NCI-H446 (cell line): Measurements from ENCODE around the gene ABCG4.
"Not testable (repeated sequence)": the region's sequence is repeated elsewhere in the genome, so short reads cannot be mapped to it uniquely, and the experiment has no call there.

Experiments
- DNase-seq, 2 experiments: peaks; one replicate each; lab custom pipeline; 2025; lab: John Stamatoyannopoulos, UW

The ABCG4 gene

DNA sequence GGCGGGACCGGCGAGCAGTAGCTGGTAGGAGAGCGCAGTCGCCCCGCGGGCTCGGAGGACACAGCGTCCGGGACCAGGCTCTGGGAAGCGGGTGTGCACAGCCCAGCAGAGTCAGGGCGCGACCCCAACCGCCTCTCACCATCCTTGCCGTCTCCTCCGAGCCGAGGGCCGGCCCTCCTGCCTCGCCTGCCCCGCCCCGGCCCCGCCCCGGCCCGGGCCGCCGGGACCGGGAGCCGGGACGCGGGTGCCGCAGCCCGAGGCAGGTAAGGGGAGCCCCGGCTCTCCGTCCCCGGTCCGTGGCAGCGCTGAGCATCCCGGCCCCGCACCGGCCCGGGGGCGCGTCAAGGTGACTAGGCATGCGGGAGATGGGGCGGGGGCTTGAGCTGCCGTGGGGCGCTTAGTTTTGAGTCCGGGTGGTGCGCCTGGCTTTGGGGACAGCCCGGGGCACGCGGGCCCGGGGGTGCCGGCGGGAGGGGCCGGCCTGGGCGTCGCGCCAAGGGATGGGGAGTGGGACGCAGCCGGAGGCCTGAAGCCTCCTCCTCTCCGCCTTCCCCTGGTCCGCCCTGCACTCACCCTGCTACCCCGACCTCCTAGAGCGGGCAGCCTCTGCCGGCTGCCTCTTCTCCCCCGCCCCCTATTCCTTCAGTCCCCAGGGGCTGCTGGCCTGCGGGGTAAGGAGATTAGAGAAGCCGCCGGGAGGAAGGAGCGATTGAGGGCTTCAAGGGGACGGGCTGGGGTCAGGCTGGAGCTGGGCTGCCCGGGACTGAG is at the start of gene ABCG4:
Gene ABCG4, plus strand, starts transcription at position 35 of the 768 bp plus-strand sequence. CDS start 914 bp downstream, outside the sequence.
- no peak for DNase-seq

DNA sequence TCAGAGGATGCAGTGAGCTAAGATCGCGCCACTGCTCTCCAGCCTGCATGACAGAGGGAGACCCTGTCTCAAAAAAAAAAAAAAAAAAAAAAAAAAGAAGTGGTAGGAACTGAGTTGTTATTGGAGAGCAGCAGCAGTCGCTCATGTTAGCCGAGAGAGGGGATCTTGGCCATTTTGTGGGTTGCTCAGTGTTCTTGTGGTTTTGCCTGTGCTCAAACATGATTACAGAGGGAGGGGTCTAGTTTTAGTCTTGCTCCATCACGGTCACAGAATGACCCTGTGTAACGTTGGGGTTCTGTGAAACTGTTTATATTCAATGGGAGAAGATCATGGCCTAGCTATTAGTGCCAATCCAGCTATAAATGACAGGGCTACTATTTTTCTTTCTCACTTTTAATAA is 49.1 kb upstream of the ABCG4 start:
- no peak for DNase-seq

DNA sequence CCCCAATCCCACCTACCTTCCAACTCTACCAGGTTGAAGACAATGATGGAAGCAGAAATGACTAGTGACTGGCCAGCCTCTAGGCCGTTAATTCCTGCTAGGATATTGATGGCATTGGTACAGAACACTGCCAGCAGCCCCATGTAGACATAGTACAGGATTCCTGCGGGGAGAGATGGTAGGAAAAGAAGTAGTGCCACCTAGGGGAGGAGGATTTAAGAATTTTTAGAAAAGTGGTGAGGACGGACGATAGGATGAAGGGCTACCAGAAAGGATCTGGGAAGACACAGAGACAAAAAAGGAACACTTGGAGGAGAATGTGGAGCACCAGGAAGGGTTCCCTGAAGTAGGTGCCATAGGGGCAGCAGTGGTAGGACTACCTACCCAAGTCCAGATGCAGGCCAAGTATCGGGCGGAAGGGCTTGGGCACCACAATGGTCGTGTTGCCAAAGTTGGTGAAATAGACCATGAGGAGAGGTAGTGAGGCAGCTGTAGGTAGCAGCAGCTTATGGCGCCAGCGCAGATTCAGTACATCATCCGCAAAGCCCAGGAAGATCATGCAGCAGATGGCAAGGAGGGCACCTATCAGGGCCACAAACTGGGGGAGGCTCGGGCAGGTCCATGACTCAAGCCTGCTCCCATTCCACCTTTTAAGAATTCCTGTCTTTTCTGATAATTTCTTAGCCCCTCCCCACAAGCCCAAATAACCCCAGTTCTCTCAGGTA is 48.4 kb upstream of the ABCG4 start:
- peak in 1 of 2 experiments; percentile 65 for DNase-seq

DNA sequence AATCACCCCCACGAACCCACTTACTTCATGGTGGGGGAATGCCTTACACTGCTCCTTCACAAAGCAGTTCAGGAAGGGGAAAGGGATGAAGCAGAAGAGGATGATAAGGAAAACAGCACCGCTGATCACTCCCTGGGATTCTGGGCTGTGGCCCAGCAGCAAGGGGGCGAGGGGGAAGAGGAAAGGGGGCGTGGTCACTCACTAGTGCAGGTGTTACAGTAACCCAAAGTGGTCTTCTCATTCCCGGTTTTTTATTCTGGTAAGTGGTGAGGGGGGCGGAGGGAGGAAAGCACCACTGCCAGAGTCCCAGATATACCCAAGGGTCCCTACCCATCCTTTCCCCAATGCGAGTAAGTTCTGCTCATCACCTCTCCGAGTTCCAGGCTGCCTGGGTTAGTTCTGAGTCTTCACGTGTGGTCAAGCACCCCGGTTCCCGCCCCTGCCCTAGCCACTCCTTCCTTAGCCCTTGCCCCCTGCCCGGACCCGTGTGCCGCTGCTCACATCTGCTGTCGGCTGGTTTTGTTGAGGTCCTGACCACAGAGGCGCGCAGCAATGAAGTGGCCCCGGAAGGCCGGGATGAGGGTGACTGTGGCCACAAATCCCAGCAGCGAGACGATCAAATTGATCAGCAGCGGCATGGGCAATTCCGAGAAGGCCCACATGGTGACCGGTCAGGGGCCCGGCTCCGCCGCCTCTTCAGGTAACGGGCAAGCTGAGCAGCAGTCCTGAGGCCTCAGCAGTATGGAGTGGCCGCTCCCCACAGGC is 47.7 kb upstream of the ABCG4 start:
- no peak for DNase-seq

DNA sequence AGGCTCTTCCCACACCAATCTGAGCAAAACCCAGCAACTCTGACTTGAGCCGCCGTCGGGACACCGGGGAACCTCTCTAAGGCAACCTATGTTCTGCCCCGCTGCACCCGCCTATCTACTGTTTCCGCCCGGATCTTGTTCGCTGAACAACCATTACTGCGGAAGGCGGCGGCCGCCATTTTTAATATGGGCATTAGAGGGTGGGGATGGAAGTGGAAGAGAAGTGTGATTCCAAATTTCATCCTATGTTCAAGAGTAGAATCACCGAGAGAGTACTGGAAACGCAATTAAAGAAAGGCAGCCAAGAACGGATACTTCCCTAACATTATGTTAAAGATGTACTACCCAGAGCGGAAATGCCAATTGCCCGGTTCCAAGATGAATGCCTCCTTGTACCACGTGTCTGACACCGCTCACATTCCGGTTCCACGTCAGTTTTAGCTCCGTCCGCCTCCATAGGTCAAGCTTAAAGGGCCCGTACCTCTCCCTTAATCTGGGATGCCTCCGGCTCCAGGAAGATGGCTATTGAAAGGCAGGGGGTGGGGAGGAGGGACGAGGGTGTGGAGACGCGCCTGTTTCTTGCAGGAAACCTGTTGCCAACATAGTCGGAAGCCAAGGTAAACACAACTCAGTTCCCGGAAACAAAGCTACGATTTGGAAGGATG is 47.0 kb upstream of the ABCG4 start, which contains the start of gene DPAGT1:
Gene DPAGT1, minus strand, starts transcription at position 95 of the 665 bp plus-strand sequence. CDS start 198 bp downstream, outside the sequence.
- peak; percentile 95 to 98 for DNase-seq

DNA sequence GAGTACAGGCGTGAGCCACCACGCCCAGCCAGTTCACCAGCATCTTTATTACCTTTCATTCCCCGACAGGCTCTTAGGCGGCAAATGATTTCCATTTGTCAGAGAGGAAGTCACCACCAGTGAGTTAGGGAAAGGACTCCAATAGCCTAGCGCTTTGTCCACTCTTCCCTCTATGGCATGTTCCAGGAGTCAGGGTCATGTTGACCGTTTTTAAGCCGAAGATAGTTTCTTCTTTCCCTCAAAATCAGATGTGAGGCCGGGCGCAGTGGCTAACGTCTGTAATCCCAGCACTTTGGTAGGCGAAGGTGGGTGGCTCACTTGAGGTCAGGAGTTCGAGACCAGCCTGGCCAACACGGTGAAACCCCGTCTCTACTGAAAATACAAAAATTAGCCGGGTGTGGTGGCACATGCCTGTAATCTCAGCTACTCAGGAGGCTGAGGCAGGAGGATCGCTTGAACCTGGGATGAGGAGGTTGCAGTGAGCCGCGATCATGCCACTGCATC is 45.6 kb upstream of the ABCG4 start:
- DNase-seq: not testable (repeated sequence)

DNA sequence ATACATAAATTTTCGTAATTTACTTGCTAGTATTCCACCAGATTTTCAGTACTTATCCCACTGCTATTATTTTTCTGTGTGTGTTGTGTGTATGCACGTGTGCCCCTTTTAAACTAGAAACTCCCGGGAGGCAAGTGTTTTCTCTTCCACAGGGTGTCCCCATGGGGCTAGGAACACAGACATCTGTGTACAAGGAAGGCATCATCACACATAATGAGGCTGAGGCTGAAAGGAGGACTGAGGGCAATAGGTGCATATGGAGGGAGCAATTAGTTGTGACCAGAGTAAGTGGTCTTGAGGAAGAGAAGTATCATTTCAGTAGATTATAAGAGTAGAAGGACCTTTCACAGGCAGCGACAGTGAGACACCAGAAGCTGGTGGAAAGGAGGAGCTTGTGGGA is 45.1 kb upstream of the ABCG4 start:
- DNase-seq: no peak

DNA sequence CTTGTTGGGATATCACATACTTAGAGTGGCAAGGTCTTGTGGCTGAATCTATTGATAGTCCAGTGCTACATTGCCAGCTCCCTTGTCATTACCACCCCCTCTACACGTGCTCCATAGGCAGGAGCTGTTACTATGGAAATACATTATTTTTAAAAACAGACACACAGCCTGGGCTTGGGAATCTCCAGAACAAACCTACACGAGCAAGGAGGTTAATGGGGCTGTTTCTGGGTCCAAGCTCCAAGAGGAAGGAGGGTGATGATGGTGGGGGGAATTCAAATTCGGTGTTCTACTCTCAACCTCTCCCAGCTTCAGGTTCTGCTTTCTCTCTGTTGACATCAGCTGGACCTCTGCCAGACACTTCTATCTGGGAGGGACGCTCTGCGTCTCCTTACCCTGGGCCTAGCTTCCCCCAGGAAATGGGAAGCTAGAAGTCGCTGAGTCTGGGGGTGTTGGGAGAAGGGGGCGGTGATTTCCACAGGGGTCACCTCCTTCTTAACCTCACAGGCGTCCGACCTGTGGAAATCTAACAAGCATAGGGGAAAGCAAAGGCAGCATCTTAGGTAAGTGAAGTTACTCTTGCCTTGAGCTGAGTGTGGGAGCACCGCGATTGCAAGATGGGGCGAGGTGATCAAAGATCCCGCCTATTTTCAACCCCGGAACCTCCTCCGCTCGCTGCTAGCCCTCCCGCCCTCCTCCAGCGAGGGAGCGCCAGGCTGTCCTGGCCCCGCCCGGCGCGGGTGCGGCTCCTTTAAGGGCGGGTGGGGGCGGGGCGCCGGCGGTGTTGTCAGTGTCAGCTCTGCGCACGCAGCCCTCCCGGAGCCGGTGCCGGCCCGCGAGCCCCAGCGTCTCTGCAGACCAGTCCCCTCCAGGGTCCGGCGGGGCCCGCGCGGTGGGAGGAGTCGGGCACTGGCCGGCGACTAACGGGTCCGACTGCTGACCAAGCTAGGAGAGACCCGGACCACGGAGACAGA is 42.0 kb upstream of the ABCG4 start, which contains the start of gene C2CD2L:
Gene C2CD2L, plus strand, starts transcription at position 781 of the 974 bp plus-strand sequence. CDS start 398 bp downstream, outside the sequence.
- DNase-seq: peak; percentile 71 to 95

DNA sequence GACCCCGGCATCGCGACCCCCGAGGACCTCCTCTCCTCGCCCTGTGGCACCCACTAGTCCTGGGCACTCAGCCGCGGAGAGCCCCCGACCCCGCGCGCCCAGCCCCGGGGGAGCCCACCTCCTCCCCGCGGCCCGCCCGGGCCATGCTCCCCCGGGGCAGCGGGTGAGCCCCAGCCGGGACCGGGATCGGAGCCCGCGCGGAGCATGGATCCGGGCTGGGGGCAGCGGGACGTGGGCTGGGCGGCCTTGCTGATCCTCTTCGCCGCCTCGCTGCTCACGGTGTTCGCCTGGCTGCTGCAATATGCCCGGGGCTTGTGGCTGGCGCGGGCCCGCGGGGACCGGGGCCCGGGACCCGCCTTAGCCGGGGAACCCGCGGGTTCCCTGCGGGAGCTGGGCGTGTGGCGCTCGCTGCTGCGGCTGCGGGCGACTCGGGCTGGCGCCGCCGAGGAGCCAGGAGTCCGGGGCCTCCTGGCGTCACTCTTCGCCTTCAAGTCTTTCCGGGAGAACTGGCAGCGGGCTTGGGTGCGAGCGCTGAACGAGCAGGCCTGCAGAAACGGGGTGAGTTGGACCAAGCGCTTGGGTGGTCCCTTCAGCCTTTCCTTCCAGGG is 41.2 kb upstream of the ABCG4 start:
- DNase-seq: no peak

DNA sequence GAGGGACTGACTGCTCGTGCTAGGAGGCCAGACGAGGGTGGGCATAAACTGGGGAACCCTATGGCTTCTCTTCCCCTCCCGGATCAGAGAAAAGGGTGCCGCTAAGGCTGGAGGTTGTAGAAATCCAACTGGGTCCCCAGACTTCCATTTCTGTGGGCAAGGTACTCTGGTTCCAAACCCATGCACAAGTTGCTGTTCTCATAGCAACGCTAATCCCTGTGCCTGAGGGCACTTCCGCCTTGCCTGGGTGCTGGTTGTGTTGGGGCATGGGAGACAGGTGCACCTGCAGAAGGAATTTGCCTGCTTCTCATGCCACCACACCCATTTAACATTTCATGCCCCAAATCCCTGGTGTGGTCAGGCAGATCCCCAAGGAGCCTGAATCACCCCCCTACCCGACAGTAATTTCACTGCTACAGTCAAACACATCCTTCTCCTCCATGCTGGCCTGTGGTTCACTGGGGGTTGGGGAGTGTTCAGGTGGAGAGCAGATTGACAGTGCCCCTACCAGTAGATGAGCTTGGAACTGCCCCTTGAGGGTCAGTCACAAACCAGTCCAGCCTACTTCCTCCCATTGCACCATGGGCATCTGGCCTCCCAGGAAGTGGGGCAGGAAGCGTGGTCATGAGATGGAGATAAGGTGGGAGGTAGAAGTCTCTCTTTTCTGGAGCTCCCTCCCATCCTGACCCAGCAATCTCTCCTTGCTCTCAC is 40.6 kb upstream of the ABCG4 start:
- no peak for DNase-seq

DNA sequence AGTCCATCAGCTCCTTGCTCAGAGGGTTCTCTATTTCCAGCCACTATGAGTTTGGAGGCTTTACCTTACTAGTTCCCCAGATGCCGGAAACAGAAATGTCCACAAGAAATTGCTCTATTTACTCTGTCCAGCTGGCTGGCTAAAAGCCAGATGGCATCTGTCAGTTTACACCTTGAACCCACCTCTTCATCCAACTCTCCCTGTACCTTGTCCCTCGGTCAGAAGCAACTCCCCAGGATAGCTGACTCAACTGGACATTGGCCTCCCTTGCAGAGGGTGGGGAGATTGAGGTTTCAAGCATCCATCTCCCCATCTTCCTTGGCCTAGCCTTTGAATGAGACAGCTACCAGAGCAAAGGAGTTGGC is 40.0 kb upstream of the ABCG4 start:
- no peak for DNase-seq

DNA sequence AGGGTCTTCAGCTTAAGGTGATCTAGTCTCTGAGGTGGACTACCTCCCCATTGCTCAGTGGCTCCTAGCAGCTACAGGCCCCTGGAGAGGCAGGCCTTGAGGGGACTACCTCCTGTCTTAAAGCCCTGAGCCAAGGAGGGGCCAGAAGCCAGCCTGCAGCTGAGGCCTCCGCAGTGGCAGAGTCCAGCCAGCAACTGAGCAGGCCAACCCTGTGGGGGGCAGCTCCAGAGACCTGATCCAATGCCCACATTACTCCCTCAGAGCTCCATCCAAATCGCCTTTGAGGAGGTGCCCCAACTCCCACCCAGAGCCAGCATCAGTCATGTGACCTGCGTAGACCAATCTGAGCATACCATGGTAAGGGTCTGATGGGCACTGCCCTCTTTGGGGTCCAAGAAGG is 39.0 kb upstream of the ABCG4 start:
- DNase-seq: no peak

DNA sequence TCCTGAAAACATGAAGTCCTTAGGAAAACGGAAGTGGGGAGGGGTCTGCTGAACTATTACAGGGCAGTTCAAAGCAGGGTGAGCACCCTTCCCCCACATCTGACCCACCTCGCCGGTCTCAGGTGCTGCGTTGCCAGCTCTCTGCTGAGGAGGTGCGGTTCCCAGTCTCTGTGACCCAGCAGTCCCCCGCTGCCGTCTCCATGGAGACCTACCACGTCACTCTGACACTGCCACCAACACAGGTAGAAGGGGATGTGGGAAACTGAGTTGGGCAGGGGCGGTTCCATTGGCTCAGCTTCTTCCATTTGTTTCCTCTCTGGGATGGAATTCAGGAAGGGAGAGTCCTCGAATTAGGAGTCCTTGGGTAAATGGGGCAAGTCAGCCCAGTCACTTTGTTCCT is 38.4 kb upstream of the ABCG4 start:
- DNase-seq: no peak

DNA sequence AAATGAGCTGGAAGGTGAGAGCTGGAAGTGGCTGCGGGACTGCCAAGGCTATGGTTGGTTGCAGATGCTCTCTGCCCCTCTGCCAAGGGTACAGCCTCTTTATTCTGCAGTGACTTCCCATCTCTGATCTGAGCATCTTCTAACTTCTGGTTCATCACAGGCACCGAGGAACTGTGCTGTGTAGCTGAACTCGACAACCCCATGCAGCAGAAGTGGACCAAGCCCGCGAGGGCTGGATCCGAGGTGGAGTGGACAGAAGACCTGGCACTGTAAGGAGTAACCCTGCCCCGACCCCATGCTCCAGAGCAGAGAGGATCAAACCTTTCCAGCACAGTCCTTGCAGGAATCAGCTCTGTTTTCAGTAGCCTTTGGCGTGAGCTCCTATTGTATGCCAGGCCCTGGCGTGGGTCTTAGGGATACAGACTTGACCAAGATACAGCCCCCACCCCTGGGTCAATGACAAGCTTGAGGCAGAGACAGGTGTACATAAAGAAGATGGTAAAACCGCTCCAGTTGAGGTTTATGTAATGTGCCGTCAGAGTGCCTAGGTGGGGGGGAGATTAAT is 37.4 kb upstream of the ABCG4 start:
- no peak for DNase-seq

DNA sequence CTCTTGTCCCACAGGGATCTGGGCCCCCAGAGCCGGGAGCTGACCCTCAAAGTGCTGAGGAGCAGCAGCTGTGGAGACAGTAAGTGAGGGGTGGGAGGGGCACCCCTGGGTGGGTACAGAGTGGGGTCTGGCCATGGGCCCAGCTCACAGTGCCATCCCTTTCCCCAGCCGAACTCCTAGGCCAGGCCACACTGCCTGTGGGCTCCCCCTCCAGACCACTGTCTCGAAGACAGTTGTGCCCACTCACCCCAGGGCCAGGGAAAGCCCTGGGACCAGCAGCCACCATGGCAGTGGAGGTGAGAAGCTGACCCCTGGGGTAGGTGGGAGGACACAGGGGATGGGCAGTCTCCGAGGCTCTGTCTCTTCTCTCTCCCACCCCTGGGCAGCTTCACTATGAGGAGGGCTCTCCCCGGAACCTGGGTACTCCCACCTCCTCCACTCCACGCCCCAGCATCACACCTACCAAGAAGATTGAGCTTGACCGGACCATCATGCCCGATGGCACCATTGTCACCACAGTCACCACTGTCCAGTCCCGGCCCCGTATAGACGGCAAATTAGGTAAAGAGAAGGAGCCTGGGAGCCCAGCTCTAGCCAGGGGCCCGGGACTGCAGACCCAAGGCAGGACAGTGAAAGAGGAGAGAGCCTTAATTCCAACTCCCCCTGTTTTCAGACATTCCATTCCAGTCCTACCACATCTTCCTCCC is 36.4 kb upstream of the ABCG4 start:
- DNase-seq: no peak

DNA sequence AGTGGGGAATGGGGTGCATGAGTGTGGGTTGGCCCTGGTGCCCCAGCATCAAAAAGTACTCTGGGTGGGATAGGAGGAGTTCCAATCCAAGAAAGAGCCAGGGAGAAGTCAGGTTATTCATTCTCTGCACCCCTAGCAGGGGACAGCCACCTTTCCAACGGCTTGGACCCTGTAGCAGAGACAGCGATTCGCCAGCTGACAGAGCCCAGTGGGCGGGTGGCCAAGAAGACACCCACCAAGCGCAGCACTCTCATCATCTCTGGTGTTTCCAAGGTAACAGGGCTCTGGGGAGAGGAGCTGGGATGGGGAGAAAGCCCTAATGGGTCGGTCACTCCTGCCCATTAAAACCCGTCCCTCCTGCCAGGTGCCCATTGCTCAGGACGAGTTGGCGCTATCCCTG is 35.1 kb upstream of the ABCG4 start:
- no peak for DNase-seq

DNA sequence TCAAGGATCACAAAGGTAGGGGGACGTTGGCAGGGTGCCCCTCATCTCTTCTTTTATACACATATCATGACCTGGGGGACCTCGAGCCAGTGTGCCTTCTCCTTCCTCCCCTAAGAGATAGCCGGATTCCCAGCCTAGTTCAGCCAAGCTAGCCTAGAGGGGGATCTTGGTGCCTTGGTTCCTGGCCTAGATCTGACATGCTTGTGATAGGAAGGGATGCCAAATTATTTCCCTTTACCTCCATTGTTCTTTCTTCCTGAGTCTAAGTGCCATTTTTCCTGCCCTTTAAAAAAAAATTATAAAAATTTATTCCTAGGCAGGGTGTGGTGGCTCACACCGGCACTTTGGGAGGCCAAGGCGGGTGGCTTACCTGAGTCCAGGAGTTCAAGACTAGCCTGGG is 34.5 kb upstream of the ABCG4 start:
- DNase-seq: no peak

DNA sequence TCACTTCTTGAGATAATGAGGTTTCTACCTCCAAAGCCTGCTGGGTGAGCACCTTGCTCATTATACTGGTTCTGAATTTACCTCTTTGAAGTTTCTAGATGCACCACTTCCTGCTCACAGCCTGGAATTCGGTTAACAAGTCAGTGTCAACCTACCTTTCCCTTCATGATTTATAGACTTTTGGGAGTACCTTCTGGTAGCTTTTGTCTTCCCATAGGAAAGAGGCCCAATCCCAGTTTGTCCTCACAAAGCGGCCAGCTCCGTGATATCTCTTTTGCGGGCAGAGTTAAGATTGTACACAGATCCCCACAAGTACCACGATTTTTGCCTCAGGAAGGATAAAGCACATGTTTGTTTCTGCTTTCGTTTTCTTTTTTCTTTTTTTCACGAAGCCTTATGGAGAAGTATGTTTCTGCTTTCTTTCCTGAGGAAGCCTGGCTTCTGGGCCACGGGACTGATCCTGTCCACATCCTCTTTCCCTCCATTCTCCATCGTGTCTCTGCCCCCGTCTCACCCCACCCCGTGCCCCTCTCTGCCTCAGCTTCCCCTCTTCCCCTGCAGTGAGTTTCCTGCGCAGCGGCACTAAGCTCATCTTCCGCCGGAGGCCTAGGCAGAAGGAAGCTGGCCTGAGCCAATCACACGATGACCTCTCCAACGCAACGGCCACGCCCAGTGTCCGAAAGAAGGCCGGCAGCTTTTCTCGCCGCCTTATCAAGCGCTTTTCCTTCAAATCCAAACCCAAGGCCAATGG is 33.2 kb upstream of the ABCG4 start:
- no peak for DNase-seq
